Nephron progenitor cell (in vitro differentiated cells): ENCODE data around the gene HOXC13.

Source experiments
- DNase-seq: peaks from one replicate; pipeline ENCODE4 v3.0.0; 2021
- H3K27ac Mint-ChIP-seq: 2 replicates; pipeline ENCODE4 v1.8.0; 2021; ENCODE audit warnings: mild to moderate bottlenecking, moderate library complexity, mixed read lengths
- H3K27me3 Mint-ChIP-seq: 2 replicates; pipeline ENCODE4 v1.8.0; 2021; ENCODE audit warnings: mild to moderate bottlenecking, low read depth, mixed read lengths; ENCODE audit not compliant: poor library complexity
- H3K36me3 Mint-ChIP-seq: 2 replicates; pipeline ENCODE4 v1.8.0; 2021; ENCODE audit warnings: low read depth, mixed read lengths
- H3K4me1 Mint-ChIP-seq: 2 replicates; pipeline ENCODE4 v1.8.0; 2021; ENCODE audit warnings: mixed read lengths
- H3K4me3 Mint-ChIP-seq: 2 replicates; pipeline ENCODE4 v1.8.0; 2021; ENCODE audit warnings: mild to moderate bottlenecking, moderate library complexity, mixed read lengths
- H3K9me3 Mint-ChIP-seq: 2 replicates; pipeline ENCODE4 v1.8.0; 2021; ENCODE audit warnings: mild to moderate bottlenecking, moderate library complexity, mixed read lengths
- CTCF ChIP-seq: fragments of 200-600 bp; sonication (generic); IDR thresholded peaks from 2 replicates; pipeline ENCODE4 v1.5.0; 2021; ENCODE audit warnings: antibody characterized with exemption

HOXC13 gene

GRCh38 chr12:53930591-53931255 is 7.9 kb upstream of the HOXC13 start:
- Mint-ChIP-seq H3K27ac (no peak overlapping the region), H3K27me3 (peaks cover 100% of the 10 kb centered on the region), H3K36me3 (no peaks in the 10 kb centered on the region), H3K9me3 (peaks cover 20% of the 10 kb centered on the region), H3K4me1 (peaks cover 5% of the 10 kb centered on the region), H3K4me3 (no peak overlapping the region)
- DNase-seq, result no peak
- TF ChIP-seq CTCF, result no peak

GRCh38 chr12:53931844-53932581 is 6.6 kb upstream of the HOXC13 start:
- no peak overlapping the region for H3K27ac Mint-ChIP-seq
- TF ChIP-seq CTCF, result no peak
- H3K9me3 Mint-ChIP-seq, result peaks cover 14% of the 10 kb centered on the region
- peaks cover 6% of the 10 kb centered on the region for H3K4me1 Mint-ChIP-seq
- H3K27me3 Mint-ChIP-seq, result peaks cover 100% of the 10 kb centered on the region
- no peaks in the 10 kb centered on the region for H3K36me3 Mint-ChIP-seq
- no peak overlapping the region for H3K4me3 Mint-ChIP-seq
- DNase-seq, result no peak

- H3K9me3 Mint-ChIP-seq, result peaks cover 13% of the 10 kb centered on the region
- no peak for TF ChIP-seq CTCF
- DNase-seq, result no peak
- H3K4me1 Mint-ChIP-seq, result peaks cover 6% of the 10 kb centered on the region
- H3K27ac Mint-ChIP-seq, result no peak overlapping the region
- H3K36me3 Mint-ChIP-seq, result no peaks in the 10 kb centered on the region
- H3K4me3 Mint-ChIP-seq, result no peak overlapping the region
- H3K27me3 Mint-ChIP-seq, result peaks cover 100% of the 10 kb centered on the region
These were observed 5.7 kb upstream of the HOXC13 start for GRCh38 chr12:53932915-53933314.

- peaks cover 100% of the 10 kb centered on the region for H3K27me3 Mint-ChIP-seq
- DNase-seq, result peak; percentile 37
These were observed 3.0 kb upstream of the HOXC13 start for GRCh38 chr12:53935383-53936341.

GRCh38 chr12:53937099-53937498 is 1.5 kb upstream of the HOXC13 start:
- no peak for TF ChIP-seq CTCF
- no peak overlapping the region for H3K27ac Mint-ChIP-seq
- H3K27me3 Mint-ChIP-seq, result peaks cover 100% of the 10 kb centered on the region
- H3K4me1 Mint-ChIP-seq, result peaks cover 6% of the 10 kb centered on the region
- H3K9me3 Mint-ChIP-seq, result peaks cover 9% of the 10 kb centered on the region
- no peaks in the 10 kb centered on the region for H3K36me3 Mint-ChIP-seq
- DNase-seq, result no peak
- no peak overlapping the region for H3K4me3 Mint-ChIP-seq

More at GRCh38 chr12:53935383-53936341, 3.0 kb upstream of the HOXC13 start:
- peaks cover 9% of the 10 kb centered on the region for H3K9me3 Mint-ChIP-seq
- no peak overlapping the region for H3K27ac Mint-ChIP-seq
- no peak for TF ChIP-seq CTCF
- peak overlapping the region; percentile 64 for H3K4me3 Mint-ChIP-seq
- H3K4me1 Mint-ChIP-seq, result peaks cover 6% of the 10 kb centered on the region
- no peaks in the 10 kb centered on the region for H3K36me3 Mint-ChIP-seq
